EH (cell line): ENCODE results near the gene FAM241B.

Experiments used
- DNase-seq: peaks from one replicate; pipeline ENCODE4 v3.0.0-alpha.2; 2015; ENCODE audit warnings: low read depth

The FAM241B gene, protein sequence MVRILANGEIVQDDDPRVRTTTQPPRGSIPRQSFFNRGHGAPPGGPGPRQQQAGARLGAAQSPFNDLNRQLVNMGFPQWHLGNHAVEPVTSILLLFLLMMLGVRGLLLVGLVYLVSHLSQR

DNA sequence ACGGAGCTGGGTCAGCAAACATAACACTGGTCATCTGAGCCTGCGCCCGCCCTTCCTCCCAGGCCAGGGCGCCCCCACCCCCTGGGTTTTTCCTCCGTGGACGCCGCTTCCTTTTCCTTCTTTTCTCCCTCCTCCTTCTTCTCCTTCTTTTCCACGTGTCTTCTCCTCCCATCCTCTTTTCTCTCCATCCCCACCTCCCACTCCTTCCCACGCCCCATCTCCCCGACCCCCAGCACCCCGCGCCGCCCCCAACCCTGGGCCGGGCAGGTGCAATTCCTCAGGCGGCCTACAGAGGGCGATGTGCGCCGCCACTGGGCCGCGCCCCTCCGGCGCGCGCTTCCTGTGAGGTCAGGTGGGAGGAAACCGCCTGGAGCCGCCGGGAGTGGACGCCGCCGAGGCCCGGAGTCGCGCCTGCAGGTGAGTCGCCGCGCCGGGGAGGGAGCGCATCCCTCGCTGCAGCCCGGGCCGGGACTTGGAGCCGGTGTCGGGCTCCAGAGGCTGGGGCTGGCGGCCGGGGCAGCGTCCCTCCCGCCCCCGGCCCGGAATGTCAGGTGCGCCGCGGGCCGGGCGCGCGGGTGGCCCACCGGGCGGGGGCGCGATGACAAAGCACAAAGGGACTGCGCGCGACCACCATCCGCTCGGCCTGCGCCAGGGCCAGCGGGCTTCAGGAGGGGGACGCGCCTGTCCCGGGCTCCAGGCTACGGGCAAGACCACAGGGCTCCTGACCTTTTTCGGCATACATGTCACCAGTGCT is at the start of gene FAM241B:
Gene FAM241B, plus strand, starts transcription at position 351 of the 754 bp plus-strand sequence. CDS start 1,497 bp downstream, outside the sequence.
- peak; percentile 49 for DNase-seq

GRCh38 chr10:69580435-69580834 is 49.6 kb upstream of the FAM241B start:
- DNase-seq: no peak

DNA sequence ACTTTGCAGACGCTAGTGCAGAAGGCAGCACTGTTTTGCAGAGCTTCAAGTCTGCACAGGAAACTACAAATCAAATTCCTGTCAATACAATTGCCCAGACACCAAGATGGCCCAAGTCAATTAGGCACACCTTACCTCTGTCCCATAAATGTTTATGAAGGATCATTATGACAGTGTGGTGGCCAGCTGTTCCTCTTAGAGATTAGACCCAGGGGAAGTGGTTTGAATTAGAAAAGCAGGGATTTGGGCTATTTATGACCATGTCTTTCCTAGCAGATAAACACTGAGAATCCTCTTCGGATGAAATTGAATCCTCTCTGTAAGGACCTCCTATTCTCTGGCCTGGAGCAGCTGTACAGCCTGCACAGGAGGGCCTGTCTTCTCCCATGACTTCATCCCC is 46.9 kb upstream of the FAM241B start:
- DNase-seq: no peak

DNA sequence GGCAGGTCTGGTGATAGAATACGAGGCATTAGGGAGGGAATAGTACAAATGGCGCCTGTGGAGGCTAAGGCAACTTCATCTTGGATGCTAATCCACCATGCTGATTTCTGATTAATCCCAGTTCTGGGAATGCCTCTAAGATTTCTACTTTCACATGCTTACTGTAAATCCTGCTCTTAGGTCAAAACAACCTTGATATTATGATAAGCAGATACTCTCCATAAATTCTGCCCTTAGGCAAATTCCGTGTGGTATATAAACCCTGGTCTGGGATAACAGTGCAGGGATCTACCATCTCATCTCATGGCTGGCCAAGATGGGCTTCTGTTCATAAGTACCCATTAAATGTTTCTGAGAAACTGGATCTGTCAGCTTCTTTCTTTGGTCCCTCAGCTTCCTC is 45.4 kb upstream of the FAM241B start:
- DNase-seq: no peak

- peak; percentile 17 for DNase-seq
Measured at GRCh38 chr10:69588358-69588757, 41.7 kb upstream of the FAM241B start.

DNA sequence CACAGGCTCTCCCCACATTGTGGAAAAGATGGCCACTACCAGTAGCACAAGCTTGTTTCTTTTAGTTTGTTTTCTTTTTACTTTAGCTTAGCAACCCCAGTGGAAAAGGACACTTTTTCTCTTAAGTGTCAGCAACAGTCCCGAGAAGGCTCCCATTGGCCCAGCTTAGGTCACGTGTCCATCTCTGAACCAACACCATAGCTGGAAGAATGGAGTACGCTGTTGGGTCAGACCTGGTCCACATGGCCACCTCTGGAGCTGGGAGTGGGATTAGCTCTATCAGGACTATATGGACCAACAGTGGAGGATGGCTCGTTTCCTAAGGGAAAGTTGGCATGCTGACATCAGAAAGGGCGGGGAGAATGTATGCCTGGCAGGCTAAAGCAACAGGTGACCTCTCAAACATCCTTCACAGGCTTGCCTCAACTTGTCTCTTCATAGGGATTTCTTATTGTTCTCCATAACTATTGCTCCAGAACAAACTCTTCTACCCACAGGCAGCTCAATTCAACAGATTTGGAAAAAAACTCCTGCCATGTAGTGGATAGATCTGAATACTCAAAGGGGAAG is 29.2 kb upstream of the FAM241B start:
- no peak for DNase-seq

DNA sequence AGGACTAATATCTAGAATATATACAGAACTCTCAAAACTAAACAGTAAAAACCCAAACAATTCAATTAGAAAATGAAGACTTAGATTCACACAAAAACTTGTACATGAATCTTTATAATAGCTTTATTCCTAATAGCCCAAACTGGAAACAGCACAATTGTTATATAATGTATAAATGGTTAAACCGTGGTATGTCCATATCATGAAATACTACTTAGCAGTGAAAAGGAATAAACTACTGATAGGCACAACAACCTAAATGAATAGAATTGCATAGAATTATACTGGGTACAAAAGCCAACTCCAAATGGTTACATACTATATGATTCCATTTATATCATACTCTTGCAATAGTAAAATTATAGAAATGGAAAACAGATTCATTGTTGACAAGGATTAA is 21.0 kb upstream of the FAM241B start:
- no peak for DNase-seq

DNA sequence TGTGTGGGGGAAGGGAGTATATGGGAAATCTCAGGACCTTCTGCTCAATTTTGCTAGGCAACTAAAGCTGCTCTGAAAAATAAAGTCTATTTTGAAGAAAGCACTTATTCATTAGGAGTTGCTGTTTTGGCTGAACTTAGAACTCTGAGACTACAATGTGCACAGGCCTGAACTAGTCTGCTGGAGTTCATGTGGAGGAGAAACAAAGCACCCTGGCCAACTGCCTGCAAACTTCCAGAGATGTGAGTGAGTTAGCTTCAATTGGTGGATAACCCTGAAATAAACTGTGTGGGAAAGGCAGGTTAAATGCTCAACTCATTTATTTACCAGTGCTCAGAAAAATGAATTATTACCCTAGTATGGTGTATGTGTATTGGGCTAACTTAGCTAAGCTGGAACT is 17.3 kb upstream of the FAM241B start:
- DNase-seq: no peak

- no peak for DNase-seq
Measured at GRCh38 chr10:69614130-69614529, 15.9 kb upstream of the FAM241B start.

DNA sequence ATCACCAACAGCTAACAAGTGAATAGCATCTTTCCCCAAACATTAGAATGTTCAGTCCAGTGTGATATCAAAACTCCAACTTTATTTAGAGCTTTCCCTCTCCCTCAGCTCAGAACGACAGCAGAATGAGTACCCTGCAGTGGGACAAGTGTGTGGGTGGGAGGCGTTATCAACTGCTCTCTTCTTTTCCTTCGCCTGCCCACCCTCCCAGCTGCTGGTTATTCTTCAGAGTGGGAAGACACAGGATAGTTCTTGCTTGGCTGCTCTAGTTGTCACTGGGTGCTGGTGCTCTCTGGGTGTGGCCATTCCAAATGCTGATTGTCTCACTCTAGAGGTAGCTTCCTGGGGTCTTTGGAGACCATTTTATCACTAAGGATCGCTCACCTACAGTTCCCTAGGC is 13.7 kb upstream of the FAM241B start:
- no peak for DNase-seq

DNA sequence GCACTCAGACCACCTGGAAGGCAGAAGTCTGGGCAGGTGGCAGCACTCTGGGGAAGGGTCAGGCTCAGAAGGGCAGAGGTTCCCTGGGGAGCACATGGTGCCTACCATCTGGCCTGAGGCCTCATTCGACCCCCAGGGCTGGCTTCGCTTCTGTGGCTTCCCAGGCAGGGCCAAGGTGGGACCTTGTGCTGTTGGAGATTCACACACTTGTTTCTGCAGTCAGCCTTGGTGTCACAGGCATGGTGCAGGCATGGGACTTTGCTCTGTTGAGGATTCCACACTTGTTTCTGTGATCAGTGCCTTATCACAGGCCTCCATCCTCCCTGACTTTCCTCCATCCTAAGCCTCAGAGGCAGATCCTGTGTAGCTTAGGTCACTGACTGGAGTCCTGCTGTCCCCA is 11.3 kb upstream of the FAM241B start:
- DNase-seq: no peak

- DNase-seq: no peak
Measured at GRCh38 chr10:69619626-69620025, 10.4 kb upstream of the FAM241B start.

- no peak for DNase-seq
Measured at GRCh38 chr10:69620625-69621024, 9.4 kb upstream of the FAM241B start.

DNA sequence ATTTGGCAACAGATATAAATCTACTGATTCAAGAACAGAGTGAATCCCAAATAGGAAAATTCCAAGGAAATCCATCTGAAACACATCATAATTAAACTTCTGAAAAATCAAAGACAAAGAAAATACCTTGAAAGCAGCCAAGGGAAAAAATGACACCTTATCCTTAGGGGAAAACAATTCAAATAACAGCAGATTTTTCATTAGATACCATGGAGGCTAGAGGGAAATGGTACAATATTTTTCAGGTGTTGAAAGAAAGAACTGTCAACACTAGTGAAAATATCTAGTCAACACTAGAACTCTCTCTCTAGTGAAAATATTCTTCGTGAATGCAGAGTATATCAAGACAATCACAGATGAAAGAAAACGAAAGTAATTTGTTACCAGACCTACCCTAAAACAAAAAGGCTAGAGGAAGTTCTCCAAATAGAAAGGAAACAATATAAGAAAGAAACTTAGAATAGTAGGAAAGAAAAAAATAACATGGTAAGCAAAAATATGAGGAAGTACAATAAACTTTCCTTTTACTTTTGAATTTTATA is 5.7 kb upstream of the FAM241B start:
- DNase-seq: no peak

DNA sequence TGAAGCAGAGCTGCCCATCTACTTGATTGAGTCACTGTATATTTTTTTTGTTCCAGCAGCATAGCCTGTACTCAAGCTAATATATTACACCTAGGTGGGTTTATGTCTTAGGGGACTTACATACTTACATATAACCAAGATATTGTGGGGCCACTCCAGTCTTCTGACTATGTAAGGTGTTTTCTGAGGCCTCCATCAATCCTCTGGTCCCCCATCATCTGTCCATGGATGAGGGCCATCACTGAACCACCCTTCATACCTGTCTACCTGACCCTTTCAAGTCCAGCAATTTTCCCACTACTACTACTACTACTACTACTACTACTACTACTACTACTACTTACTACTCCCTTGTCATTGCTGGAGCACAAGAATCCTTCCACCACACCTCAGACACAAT is 3.2 kb upstream of the FAM241B start:
- DNase-seq: no peak

GRCh38 chr10:69628891-69629290 is 1.2 kb upstream of the FAM241B start:
- no peak for DNase-seq

DNA sequence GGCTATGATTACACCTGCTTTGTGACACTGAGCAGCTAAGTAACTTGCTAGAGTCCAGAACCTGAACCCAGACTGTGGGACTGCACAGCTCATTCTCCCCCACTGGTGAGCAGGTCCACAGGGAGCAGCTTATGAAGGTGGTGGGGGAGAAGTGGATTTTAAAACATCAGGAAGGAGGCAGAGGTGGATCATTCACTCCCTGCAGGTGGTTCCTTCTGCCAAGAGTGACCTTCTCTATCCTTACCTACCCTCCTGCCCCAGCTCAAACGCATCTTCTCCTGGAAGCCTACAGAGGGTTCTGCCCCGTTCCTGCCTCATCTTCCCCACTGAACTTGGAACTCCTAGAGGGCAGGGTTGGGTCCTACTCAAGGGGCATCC is 539 bp upstream of the FAM241B start:
- DNase-seq: no peak

DNA sequence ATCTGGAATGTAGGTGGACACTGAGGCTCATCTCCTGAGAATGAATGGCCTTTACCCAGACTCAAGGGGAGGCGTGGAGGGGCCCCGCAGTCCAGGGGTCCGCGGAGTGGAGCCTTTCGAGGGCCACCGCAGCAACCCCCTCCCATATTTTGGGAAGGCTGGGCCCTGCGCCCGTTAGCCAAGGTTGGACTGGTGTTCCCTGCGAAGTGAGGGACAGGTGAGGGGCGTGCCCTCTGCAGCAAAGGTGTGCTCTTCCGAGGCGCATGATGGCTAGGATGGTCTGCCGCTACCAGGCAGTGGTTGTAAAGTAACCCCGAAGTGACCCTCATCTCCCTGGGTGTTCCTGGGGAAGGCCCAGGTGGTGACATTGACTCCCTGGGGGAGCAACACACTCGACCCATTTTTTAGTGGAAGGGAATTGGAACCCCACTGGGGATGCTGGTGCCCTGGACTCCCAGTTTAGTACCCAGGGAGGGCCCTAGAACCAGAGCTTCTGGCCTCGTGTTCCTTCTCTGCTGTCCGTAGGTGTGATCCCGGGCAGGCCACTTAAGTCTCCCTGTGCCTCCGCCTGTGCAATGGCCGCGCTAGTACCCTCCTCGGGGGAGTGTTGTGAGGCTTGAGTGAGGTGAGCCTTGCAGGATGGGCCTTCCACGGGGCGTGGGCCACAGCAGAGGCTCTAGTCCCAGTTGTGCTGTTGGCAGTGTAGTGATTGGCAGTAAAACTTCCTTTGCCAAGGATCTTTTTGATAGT is 779 bp downstream of the FAM241B start:
- DNase-seq: no peak

- no peak for DNase-seq
Measured at GRCh38 chr10:69631566-69631965, 1.5 kb downstream of the FAM241B start.

- DNase-seq: peak; percentile 46
Measured at GRCh38 chr10:69632516-69633199, 2.6 kb downstream of the FAM241B start.

- DNase-seq: no peak
Measured at GRCh38 chr10:69633673-69634635, 3.9 kb downstream of the FAM241B start.
